ACC112 (cell line): ENCODE data around the gene CACNA1S.

Experiments used
- H2AFZ ChIP-seq: fragments of 200-600 bp; sonication (generic); one replicate; pipeline ENCODE4 v1.6.0; 2017; ENCODE audit warnings: antibody characterized with exemption, low read length; ENCODE audit not compliant: unreplicated experiment
- H3K27ac ChIP-seq: fragments of 200-600 bp; sonication (generic); 2 replicates; pipeline ENCODE4 v1.5.1; 2014; ENCODE audit warnings: low read depth, mild to moderate bottlenecking, antibody characterized with exemption, low read length, moderate library complexity
- H3K27me3 ChIP-seq: fragments of 200-600 bp; sonication (generic); 2 replicates; pipeline ENCODE4 v1.6.1; 2014; ENCODE audit warnings: mild to moderate bottlenecking, antibody characterized with exemption, low read length, moderate library complexity, mixed read lengths; ENCODE audit not compliant: insufficient read depth
- H3K36me3 ChIP-seq: fragments of 200-600 bp; sonication (generic); 2 replicates; pipeline ENCODE4 v1.6.1; 2016; ENCODE audit warnings: mild to moderate bottlenecking, antibody characterized with exemption, low read length, moderate library complexity, mixed read lengths; ENCODE audit not compliant: insufficient read depth
- H3K4me1 ChIP-seq: fragments of 200-600 bp; sonication (generic); one replicate; pipeline ENCODE4 v1.6.1; 2016; ENCODE audit warnings: low read length, mixed read lengths; ENCODE audit not compliant: insufficient read depth, unreplicated experiment, control insufficient read depth
- H3K4me3 ChIP-seq: fragments of 200-600 bp; sonication (generic); 2 replicates; pipeline ENCODE4 v1.5.1; 2014; ENCODE audit warnings: mild to moderate bottlenecking, low read depth, low read length
- H3K79me2 ChIP-seq: fragments of 200-600 bp; sonication (generic); one replicate; pipeline ENCODE4 v1.6.0; 2016; ENCODE audit warnings: low read length; ENCODE audit not compliant: control insufficient read depth, unreplicated experiment, insufficient read depth

Gene CACNA1S

DNA sequence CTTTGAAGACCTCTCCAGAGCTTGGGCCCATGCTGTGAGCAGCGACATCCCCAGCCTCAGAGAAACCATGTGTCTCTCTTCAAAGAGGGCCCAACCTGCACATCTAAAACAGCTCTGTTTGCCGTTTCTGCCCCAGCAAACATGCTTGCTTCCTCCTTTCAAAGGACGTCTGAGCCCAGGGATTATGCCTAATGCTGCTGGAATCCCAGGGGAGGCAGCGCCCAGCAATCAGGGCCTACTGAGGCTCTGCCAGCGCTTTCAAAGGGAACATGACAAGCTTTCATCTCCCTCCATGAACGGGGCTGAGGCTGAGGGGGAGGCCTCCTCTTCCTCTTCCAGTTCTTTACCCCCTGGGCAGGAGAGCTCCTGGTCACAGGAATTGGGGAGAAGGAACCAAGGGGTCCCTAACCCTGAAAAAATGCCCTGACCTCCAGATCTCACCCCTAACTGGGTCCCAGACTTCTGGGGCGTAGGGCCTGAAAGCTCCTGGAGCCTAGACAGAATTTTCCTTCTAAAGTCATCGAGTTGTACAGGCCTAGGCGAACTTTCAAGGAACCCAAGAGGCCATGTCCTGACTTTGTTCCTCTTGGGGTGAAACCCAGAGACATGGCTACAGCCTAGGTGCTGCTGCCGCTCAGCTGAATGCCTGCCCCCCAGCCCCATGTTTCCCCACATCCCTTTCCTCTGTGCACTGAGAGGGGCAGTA, 28.2 kb upstream of the CACNA1S start:
- Histone ChIP-seq H3K79me2 (no peaks in the 10 kb centered on the region), H3K36me3 (peaks cover 11% of the 10 kb centered on the region; the same call in 1 of the 2 replicates), H3K27me3 (no peaks in the 10 kb centered on the region), H3K27ac (no peak overlapping the region), H3K4me1 (peaks cover 22% of the 10 kb centered on the region), H3K4me3 (no peak overlapping the region), H2AFZ (no peak overlapping the region)

GRCh38 chr1:201139756-201140155, 27.5 kb upstream of the CACNA1S start:
- no peak overlapping the region for H3K27ac ChIP-seq
- no peaks in the 10 kb centered on the region for H3K79me2 ChIP-seq
- peaks cover 22% of the 10 kb centered on the region for H3K4me1 ChIP-seq
- no peak overlapping the region for H2AFZ ChIP-seq
- no peak overlapping the region for H3K4me3 ChIP-seq
- H3K36me3 ChIP-seq = peaks cover 12% of the 10 kb centered on the region; the same call in 1 of the 2 replicates
- H3K27me3 ChIP-seq = no peaks in the 10 kb centered on the region

- peaks cover 12% of the 10 kb centered on the region; the same call in 1 of the 2 replicates for H3K36me3 ChIP-seq
- peaks cover 22% of the 10 kb centered on the region for H3K4me1 ChIP-seq
- H3K79me2 ChIP-seq = no peaks in the 10 kb centered on the region
- H2AFZ ChIP-seq = no peak overlapping the region
- no peak overlapping the region for H3K27ac ChIP-seq
- H3K27me3 ChIP-seq = no peaks in the 10 kb centered on the region
- no peak overlapping the region for H3K4me3 ChIP-seq
Observed at GRCh38 chr1:201139306-201139705, 27.1 kb upstream of the CACNA1S start.

GRCh38 chr1:201138311-201138840, 26.1 kb upstream of the CACNA1S start:
- Histone ChIP-seq H3K27ac (peak overlapping the region; percentile 46; the same call in 1 of the 2 replicates), H2AFZ (no peak overlapping the region), H3K36me3 (peaks cover 8% of the 10 kb centered on the region; the same call in 1 of the 2 replicates), H3K4me3 (no peak overlapping the region), H3K79me2 (no peaks in the 10 kb centered on the region), H3K4me1 (peaks cover 22% of the 10 kb centered on the region), H3K27me3 (no peaks in the 10 kb centered on the region)

- peak overlapping the region; percentile 46 for H3K27ac ChIP-seq
- peaks cover 5% of the 10 kb centered on the region; the same call in 1 of the 2 replicates for H3K36me3 ChIP-seq
- H2AFZ ChIP-seq = no peak overlapping the region
Observed at GRCh38 chr1:201137579-201138310, 25.5 kb upstream of the CACNA1S start.

GRCh38 chr1:201137024-201137392, 24.8 kb upstream of the CACNA1S start:
- H3K4me3 ChIP-seq = no peak overlapping the region
- no peaks in the 10 kb centered on the region for H3K27me3 ChIP-seq
- H3K36me3 ChIP-seq = peaks cover 5% of the 10 kb centered on the region; the same call in 1 of the 2 replicates
- peak overlapping the region; percentile 46; the same call in 1 of the 2 replicates for H3K27ac ChIP-seq
- H3K4me1 ChIP-seq = peaks cover 22% of the 10 kb centered on the region
- H2AFZ ChIP-seq = no peak overlapping the region
- no peaks in the 10 kb centered on the region for H3K79me2 ChIP-seq

More at GRCh38 chr1:201137579-201138310, 25.5 kb upstream of the CACNA1S start:
- 0 out of 2 replicates have a peak overlapping the region, but pooled peaks have one; percentile 2 for H3K4me3 ChIP-seq
- H3K79me2 ChIP-seq = no peaks in the 10 kb centered on the region
- H3K4me1 ChIP-seq = peaks cover 22% of the 10 kb centered on the region
- H3K27me3 ChIP-seq = no peaks in the 10 kb centered on the region

DNA sequence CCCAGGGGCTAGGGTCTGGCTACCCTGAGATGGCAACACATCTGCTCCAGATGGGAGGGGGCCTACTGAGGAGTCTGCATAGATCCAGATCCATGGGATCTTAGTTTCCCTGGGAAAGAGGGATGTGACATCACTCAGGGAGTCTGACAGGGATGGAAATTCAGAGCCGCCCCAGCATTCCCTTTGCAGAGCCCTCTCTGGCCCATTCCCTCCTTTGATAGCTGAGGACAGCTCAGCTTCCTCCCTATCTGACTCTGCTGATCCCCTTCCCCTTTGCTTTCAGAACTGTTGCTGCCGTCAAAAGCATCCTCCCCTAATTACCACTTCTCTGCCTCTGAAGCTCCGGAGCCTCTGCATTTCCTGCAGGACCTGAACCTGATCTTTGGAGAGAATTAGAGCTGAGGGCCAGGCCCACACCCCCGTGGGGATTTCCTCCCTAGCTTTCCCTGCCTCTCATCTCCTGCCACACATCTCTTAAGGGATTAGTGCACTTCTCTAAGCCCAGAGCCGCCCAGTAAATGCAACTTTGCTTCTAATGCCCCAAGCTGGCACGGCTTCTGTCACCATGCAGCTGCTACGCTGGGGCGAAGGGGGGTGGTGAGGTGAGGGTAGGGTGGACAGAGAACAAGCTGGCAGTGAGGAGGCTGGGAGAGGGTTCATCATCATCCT, 24.3 kb upstream of the CACNA1S start:
- Histone ChIP-seq H3K79me2 (no peaks in the 10 kb centered on the region), H3K27ac (peak overlapping the region; percentile 46; the same call in 1 of the 2 replicates), H3K27me3 (no peaks in the 10 kb centered on the region), H2AFZ (no peak overlapping the region), H3K4me3 (no peak overlapping the region), H3K4me1 (peaks cover 22% of the 10 kb centered on the region), H3K36me3 (peaks cover 5% of the 10 kb centered on the region; the same call in 1 of the 2 replicates)

DNA sequence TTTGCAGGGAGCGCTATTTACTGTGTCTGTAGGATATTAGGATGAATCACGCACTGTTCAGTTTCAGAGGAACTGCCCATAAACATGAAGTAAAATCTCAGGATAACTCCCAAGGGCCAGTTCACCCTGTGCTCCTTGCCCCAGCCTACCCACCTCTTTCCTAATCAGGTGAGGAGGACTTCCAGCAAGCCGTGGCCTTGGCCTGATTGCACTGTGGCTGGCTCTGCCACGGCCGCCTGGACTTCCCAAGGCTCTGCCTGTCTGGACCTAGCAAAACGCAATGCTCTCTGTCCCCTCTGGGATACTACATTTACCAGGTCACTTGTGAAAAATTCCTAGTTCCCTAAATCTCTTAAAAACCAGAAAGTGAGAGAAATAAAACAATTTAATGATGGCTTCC, 22.2 kb upstream of the CACNA1S start:
- Histone ChIP-seq H3K4me1 (peaks cover 22% of the 10 kb centered on the region), H3K79me2 (no peaks in the 10 kb centered on the region), H3K27me3 (no peaks in the 10 kb centered on the region), H2AFZ (no peak overlapping the region), H3K4me3 (no peak overlapping the region), H3K36me3 (peaks cover 5% of the 10 kb centered on the region; the same call in 1 of the 2 replicates), H3K27ac (no peak overlapping the region)

DNA sequence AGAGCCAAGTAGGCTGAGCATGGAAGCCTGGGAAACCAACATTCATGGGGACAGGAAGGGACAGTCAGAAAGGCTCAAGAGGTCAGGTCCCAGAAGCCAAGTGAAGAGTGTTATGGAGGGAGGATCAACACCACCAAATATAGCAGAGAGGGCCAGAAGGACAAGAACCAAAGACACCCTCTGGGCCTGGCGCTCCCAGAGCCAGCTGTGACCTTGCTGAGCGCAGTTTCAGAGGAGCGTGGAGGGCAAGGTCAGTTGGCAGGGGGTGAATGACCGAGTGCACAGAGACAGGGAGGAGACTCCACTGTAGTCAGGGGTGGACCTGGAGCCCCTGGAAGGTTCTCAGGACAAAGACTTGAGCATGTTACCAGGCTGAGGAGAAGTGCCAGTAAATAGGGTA, 19.2 kb upstream of the CACNA1S start:
- Histone ChIP-seq H3K4me1 (peaks cover 5% of the 10 kb centered on the region), H2AFZ (no peak overlapping the region), H3K27me3 (no peaks in the 10 kb centered on the region), H3K36me3 (peaks cover 5% of the 10 kb centered on the region; the same call in 1 of the 2 replicates), H3K79me2 (no peaks in the 10 kb centered on the region), H3K4me3 (no peak overlapping the region), H3K27ac (no peak overlapping the region)

DNA sequence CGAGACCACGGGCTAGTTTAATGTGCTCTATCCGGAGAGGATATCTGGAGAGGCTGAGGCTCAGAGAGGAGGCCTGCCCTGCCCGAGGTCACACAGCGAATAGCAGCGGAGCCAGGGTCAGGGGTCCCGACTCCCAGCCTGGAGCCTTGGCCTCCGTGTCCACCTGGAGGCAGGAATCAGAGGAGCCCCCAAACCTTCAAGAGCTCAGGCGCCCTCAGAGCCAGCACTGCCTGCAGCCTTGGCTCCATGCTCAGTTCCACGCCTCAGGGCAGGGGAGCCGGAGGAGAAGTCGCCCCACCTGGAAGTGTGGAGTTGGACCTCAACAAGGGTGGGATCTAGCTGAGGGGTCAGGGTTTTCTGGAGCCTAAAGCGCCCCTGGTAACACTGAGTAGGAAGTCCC, 16.7 kb upstream of the CACNA1S start:
- Histone ChIP-seq H3K4me3 (no peak overlapping the region), H3K27me3 (peaks cover 19% of the 10 kb centered on the region)

More for the DNA sequence above, 16.7 kb upstream of the CACNA1S start:
- Histone ChIP-seq H2AFZ (no peak overlapping the region), H3K36me3 (no peaks in the 10 kb centered on the region), H3K27ac (no peak overlapping the region), H3K4me1 (peaks cover 5% of the 10 kb centered on the region), H3K79me2 (no peaks in the 10 kb centered on the region)
